D721Med (cell line): ENCODE data around the gene OSER1.

ENCODE experiments used
- DNase-seq: peaks from one replicate; pipeline ENCODE4 v3.0.0; 2011; ENCODE audit warnings: low spot score; ENCODE audit not compliant: insufficient read length
- FAIRE-seq: peaks from 2 replicates; lab custom pipeline; 2011; peaks lifted over from hg19 to GRCh38; lab: Jason Lieb, UNC
- TF ChIP-seq, protein P1 (sequence below): IDR thresholded peaks from 2 replicates; pipeline ENCODE4 v1.5.1; 2012; ENCODE audit warnings: mild to moderate bottlenecking, control low read depth; ENCODE audit not compliant: insufficient read depth; ENCODE audit errors: missing control alignments

OSER1 gene

DNA sequence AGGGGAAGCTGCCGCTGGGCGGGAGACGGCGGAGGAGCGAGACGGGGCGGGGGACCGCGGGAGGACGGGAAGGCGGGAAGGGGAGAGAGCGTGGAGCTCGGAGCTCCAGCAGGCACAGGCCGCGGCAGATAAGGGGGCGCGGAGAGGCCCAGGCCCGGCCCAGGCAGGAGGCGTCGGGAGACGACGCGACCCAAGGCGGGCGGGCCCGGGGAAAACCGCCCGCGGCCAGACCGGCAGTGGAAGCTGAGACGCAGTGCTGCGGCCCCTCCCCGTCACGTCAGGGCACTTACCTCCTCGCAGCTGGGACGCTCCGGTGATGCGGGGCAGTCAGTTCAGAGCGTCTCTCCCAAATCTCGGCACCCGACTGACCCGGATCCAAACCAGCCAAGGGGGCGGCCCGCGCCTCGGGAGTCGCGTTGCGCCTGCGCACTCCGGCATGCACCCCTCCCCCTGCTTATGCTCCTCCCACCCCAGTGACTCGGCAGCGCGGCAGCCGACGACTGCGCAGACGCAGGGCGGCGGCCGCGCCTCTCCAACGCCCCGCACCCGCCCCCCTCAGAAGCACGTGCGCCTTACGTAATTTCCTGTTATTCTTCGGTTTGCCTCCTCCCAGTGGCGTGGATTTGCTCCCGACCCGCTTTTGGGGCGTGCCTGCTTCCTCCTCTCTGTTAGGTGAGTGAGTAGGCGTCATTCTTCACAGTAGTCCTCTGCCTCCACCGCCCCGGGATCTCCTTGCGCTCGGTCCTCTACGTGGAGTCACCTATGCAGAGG lies at the start of gene OSER1:
Gene OSER1, minus strand, starts transcription at position 366 of the 771 bp plus-strand sequence. CDS start 3,814 bp downstream, outside the sequence.
- TF ChIP-seq, protein P1, sequence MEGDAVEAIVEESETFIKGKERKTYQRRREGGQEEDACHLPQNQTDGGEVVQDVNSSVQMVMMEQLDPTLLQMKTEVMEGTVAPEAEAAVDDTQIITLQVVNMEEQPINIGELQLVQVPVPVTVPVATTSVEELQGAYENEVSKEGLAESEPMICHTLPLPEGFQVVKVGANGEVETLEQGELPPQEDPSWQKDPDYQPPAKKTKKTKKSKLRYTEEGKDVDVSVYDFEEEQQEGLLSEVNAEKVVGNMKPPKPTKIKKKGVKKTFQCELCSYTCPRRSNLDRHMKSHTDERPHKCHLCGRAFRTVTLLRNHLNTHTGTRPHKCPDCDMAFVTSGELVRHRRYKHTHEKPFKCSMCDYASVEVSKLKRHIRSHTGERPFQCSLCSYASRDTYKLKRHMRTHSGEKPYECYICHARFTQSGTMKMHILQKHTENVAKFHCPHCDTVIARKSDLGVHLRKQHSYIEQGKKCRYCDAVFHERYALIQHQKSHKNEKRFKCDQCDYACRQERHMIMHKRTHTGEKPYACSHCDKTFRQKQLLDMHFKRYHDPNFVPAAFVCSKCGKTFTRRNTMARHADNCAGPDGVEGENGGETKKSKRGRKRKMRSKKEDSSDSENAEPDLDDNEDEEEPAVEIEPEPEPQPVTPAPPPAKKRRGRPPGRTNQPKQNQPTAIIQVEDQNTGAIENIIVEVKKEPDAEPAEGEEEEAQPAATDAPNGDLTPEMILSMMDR: no peak
- FAIRE-seq: no peak
- peak; percentile 91 for DNase-seq

DNA sequence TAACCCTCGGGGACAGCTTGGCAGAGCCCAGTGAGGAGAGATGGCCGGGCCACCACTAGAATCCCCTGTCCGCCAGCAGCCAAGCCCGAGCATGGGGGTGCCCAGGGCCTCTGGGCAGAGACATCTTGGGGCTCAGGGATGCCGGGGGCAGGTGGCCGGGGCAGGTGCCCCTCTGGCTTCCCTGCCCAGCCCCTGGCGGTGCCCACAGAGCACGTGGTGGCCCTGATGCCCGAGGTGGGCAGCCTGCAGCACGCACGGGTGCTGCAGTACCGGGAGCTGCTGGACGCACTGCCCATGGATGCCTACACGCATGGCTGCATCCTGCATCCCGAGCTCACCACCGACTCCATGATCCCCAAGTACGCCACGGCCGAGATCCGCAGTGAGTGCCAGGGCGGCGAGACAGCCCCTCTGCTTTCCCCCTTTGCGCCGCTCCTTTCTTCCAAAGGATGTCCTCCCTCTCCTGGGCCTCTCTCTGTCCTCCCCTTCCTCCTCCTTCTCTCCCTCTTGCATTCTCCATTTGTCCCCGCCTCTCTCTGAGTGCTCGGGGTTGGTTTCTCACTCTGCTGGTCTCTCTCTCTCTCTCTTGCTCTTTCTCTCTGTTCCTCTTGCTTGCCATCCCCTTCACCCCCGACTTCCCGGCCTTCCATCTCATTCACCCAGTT lies 47.8 kb upstream of the OSER1 start:
- DNase-seq (no peak), FAIRE-seq (no peak)
- TF ChIP-seq, protein P1: no peak

DNA sequence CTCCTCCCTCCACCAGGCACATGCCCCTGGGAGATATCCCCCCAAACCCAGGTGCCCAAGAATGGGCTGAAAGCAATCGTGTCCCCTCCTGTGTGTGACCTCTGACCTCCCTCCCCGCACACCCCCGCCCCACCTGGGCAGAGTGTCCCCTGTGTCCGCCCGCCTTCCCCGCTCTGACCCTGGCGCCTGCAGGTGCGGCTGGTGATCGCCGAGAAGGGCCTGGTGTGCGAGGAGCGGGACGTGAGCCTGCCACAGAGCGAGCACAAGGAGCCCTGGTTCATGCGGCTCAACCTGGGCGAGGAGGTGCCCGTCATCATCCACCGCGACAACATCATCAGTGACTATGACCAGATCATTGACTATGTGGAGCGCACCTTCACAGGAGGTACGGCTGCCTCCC lies 46.4 kb upstream of the OSER1 start:
- TF ChIP-seq, protein P1: no peak
- no peak for DNase-seq
- FAIRE-seq: no peak

DNA sequence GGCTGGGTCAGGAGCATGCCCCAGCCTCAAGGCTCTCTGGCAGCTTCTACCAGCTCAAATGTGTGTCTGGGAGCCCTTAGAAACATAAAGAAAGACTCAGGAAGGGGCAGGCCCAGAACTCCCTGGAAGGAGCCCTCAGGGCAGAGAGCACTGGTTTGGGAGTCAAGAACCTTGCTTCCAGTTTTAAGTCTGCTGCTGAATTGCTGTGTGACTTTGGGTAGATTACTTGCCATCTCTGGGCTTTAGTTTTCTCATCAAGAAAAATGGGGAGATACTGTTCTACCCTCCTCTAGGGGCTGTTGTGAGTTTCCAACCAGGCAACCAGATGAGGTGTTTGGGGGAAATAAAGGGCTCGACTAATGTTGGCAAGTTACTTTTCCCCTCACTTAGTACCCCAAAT lies 45.4 kb upstream of the OSER1 start:
- no peak for DNase-seq
- TF ChIP-seq, protein P1: no peak
- FAIRE-seq: no peak

DNA sequence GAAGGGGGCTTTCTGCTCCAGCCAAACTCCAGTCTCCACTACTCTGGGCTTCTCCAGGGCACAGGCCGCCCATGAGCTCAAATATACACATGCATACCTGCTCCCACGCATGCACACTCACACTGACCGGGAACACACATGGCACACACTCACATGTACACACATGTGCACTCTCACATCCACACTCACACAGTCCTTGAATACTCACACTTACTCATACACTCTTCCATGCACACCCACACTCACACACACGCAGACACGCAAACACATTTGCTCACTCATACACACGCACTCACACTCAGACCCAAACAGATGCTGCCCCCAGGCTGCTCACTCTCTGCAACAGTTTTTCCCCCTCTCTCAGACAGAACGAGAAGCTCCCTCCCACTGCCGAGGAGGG lies 43.5 kb upstream of the OSER1 start:
- FAIRE-seq: no peak
- no peak for DNase-seq
- TF ChIP-seq, protein P1: no peak

DNA sequence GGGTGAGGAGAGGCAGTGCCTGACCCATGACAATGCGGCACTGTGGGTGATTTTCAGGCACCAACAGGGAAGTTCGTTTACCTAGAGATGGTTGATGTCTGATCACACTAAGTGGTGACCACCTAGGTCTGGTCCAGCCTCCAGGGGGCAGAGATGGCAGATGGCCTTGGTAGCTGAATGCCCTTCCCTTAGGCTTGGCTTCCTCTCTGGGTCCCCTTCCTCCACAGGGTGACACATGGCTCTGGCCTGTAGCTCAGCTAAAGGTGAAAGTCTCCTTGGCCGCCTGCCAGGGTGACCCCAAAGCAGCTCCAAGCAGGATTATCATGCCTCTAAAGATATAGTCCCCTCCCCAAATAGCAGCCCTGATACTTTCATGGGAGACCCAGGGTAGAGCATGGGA lies 43.0 kb upstream of the OSER1 start:
- FAIRE-seq (no peak), DNase-seq (no peak)
- TF ChIP-seq, protein P1: no peak

DNA sequence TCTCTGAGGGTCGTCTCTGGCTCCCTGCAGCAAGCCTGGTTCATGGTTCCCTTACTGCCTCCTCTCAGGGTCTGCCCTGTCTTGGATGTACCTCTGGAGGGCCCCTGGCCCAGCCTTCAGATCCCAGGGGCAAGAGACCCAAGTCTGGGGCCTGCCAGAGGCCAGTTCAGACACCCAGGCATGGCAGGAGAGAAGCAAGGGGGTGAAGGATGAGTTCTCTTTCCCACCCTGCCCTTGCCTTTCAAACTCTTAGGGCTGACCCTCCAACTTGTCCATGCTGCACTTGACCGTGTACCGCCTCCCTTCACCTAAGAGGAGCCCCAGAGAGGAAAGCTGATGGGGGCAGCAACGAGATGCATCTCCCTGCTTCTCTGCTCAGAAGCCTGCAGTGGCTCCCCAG lies 40.7 kb upstream of the OSER1 start:
- TF ChIP-seq, protein P1: no peak
- FAIRE-seq: no peak
- DNase-seq: no peak
